GM18520 (cell line): ENCODE data around the gene MBOAT1.

ENCODE experiments used
- ATAC-seq: cut with Tn5 transposase; IDR thresholded peaks from one replicate; pipeline ENCODE4 v1.9.1; 2021; ENCODE audit not compliant: unreplicated experiment

MBOAT1 gene

GRCh38 chr6:20235041-20235440 lies 22.8 kb upstream of the MBOAT1 start:
- ATAC-seq: no peak

- no peak for ATAC-seq
Measured at GRCh38 chr6:20234136-20234535, 21.9 kb upstream of the MBOAT1 start.

GRCh38 chr6:20233007-20233730 lies 20.9 kb upstream of the MBOAT1 start:
- no peak for ATAC-seq

- no peak for ATAC-seq
Measured at GRCh38 chr6:20232188-20232587, 19.9 kb upstream of the MBOAT1 start.

GRCh38 chr6:20230401-20231119 lies 18.3 kb upstream of the MBOAT1 start:
- no peak for ATAC-seq

- ATAC-seq: no peak
Measured at GRCh38 chr6:20229881-20230280, 17.6 kb upstream of the MBOAT1 start.

GRCh38 chr6:20227350-20227749 lies 15.1 kb upstream of the MBOAT1 start:
- no peak for ATAC-seq

GRCh38 chr6:20223141-20223540 lies 10.9 kb upstream of the MBOAT1 start:
- ATAC-seq: no peak

- ATAC-seq: no peak
Measured at GRCh38 chr6:20221421-20221820, 9.2 kb upstream of the MBOAT1 start.

GRCh38 chr6:20220359-20220758 lies 8.1 kb upstream of the MBOAT1 start:
- no peak for ATAC-seq

- no peak for ATAC-seq
Measured at GRCh38 chr6:20217891-20218290, 5.6 kb upstream of the MBOAT1 start.

GRCh38 chr6:20217324-20217855 lies 5.1 kb upstream of the MBOAT1 start:
- ATAC-seq: no peak

GRCh38 chr6:20215310-20215709 lies 3.0 kb upstream of the MBOAT1 start:
- no peak for ATAC-seq

- no peak for ATAC-seq
Measured at GRCh38 chr6:20213271-20213798, 1.1 kb upstream of the MBOAT1 start.

- peak; percentile 21 for ATAC-seq
Measured at GRCh38 chr6:20211941-20212391, 303 bp downstream of the MBOAT1 start.

- ATAC-seq: no peak
Measured at GRCh38 chr6:20211037-20211940, 980 bp downstream of the MBOAT1 start.

GRCh38 chr6:20210158-20210557 lies 2.1 kb downstream of the MBOAT1 start:
- no peak for ATAC-seq

GRCh38 chr6:20208687-20209378 lies 3.4 kb downstream of the MBOAT1 start:
- ATAC-seq: no peak

- no peak for ATAC-seq
Measured at GRCh38 chr6:20207088-20207418, 5.2 kb downstream of the MBOAT1 start.

- ATAC-seq: no peak
Measured at GRCh38 chr6:20205722-20206161, 6.5 kb downstream of the MBOAT1 start.
